ENCODE data around the gene NEGR1.
A peak's percentile ranks its signal among the peaks of the same experiment; 100 is the strongest.

The NEGR1 gene

GRCh38 chr1:71834601-71835441 lies 447.5 kb downstream of the NEGR1 start:
- DNase-seq: no peak

GRCh38 chr1:71831646-71832045 lies 450.7 kb downstream of the NEGR1 start:
- no peak for DNase-seq

GRCh38 chr1:71829346-71829745 lies 453.0 kb downstream of the NEGR1 start:
- DNase-seq: no peak

GRCh38 chr1:71828431-71829012 lies 453.8 kb downstream of the NEGR1 start:
- DNase-seq: no peak

- no peak for DNase-seq
Observed at GRCh38 chr1:71823708-71824305, 458.5 kb downstream of the NEGR1 start.

GRCh38 chr1:71817028-71817427 lies 465.3 kb downstream of the NEGR1 start:
- DNase-seq: no peak

- no peak for DNase-seq
Observed at GRCh38 chr1:71809085-71809484, 473.3 kb downstream of the NEGR1 start.

GRCh38 chr1:71804140-71804539 lies 478.2 kb downstream of the NEGR1 start:
- no peak for DNase-seq

- no peak for DNase-seq
Observed at GRCh38 chr1:71796006-71796405, 486.3 kb downstream of the NEGR1 start.

- DNase-seq: no peak
Observed at GRCh38 chr1:71792264-71792663, 490.1 kb downstream of the NEGR1 start.

- DNase-seq: no peak
Observed at GRCh38 chr1:71788113-71788512, 494.2 kb downstream of the NEGR1 start.

- DNase-seq: no peak
Observed at GRCh38 chr1:71787699-71788098, 494.6 kb downstream of the NEGR1 start.

- DNase-seq: no peak
Observed at GRCh38 chr1:71786218-71786617, 496.1 kb downstream of the NEGR1 start.

- DNase-seq: no peak
Observed at GRCh38 chr1:71785450-71785849, 496.9 kb downstream of the NEGR1 start.

GRCh38 chr1:71785000-71785399 lies 497.3 kb downstream of the NEGR1 start:
- no peak for DNase-seq

- DNase-seq: no peak
Observed at GRCh38 chr1:71784241-71784640, 498.1 kb downstream of the NEGR1 start.

GRCh38 chr1:71783071-71783470 lies 499.3 kb downstream of the NEGR1 start:
- DNase-seq: no peak

- DNase-seq: peak; percentile 89
Observed at GRCh38 chr1:71781450-71781849, 500.9 kb downstream of the NEGR1 start.

GRCh38 chr1:71780681-71781080 lies 501.7 kb downstream of the NEGR1 start:
- DNase-seq: no peak

- DNase-seq: no peak
Observed at GRCh38 chr1:71778940-71779339, 503.4 kb downstream of the NEGR1 start.

- no peak for DNase-seq
Observed at GRCh38 chr1:71777094-71777493, 505.2 kb downstream of the NEGR1 start.

GRCh38 chr1:71774705-71775104 lies 507.6 kb downstream of the NEGR1 start:
- DNase-seq: no peak

GRCh38 chr1:71770121-71770520 lies 512.2 kb downstream of the NEGR1 start:
- no peak for DNase-seq

- no peak for DNase-seq
Observed at GRCh38 chr1:71766748-71767147, 515.6 kb downstream of the NEGR1 start.

All from DMS79 (cell line).